HepG2 (cell line): ENCODE results near the gene CORO1C. TPM values are rescaled to one million over a fixed set of nuclear protein-coding genes. Genes with fewer than 3 reads are reported as not detected.

Source experiments
- BRCA1 ChIP-seq: sonication (generic); formaldehyde crosslinking; IDR thresholded peaks from 2 replicates; pipeline ENCODE4 v1.4.0; 2020; ENCODE audit warnings: missing genetic modification reagents
- GABPA ChIP-seq, 2 experiments: IDR thresholded peaks; 2 replicates each; pipeline ENCODE4 v1.6.1; 2011 to 2016; ENCODE audit warnings: low read depth in 2 of 2, low read length in 1 of 2, missing biosample characterization in 1 of 2, missing genetic modification characterization in 1 of 2
- KAT7 ChIP-seq: IDR thresholded peaks from 2 replicates; pipeline ENCODE4 v1.6.1; 2018; ENCODE audit warnings: borderline replicate concordance, missing compliant biosample characterization
- MAF1 ChIP-seq: sonication (generic); formaldehyde crosslinking; IDR thresholded peaks from 2 replicates; pipeline ENCODE4 v1.5.0; 2020; ENCODE audit warnings: missing genetic modification reagents, borderline replicate concordance
- PAX8 ChIP-seq: sonication (generic); formaldehyde crosslinking; IDR thresholded peaks from 2 replicates; pipeline ENCODE4 v1.8.0; 2022; ENCODE audit warnings: mild to moderate bottlenecking, missing genetic modification reagents, borderline replicate concordance
- SATB2 ChIP-seq: sonication (generic); formaldehyde crosslinking; IDR thresholded peaks from 2 replicates; pipeline ENCODE4 v1.5.0; 2020; ENCODE audit warnings: missing genetic modification reagents
- SMAD3 ChIP-seq: sonication (generic); formaldehyde crosslinking; IDR thresholded peaks from 2 replicates; pipeline ENCODE4 v1.4.0; 2020; ENCODE audit warnings: missing genetic modification reagents
- SNRNP70 ChIP-seq: fragments of 200-400 bp; formaldehyde crosslinking; IDR thresholded peaks from 2 replicates; pipeline ENCODE4 v1.6.1; 2017; ENCODE audit warnings: mild to moderate bottlenecking, low read depth, low read length, moderate library complexity
- SSRP1 ChIP-seq: IDR thresholded peaks from 2 replicates; pipeline ENCODE4 v1.6.1; 2016; ENCODE audit warnings: control low read depth
- ZBTB20 ChIP-seq: sonication (generic); formaldehyde crosslinking; IDR thresholded peaks from 2 replicates; pipeline ENCODE4 v1.8.1; 2023; ENCODE audit warnings: missing genetic modification reagents, low read depth, mild to moderate bottlenecking, borderline replicate concordance
- ZEB1 ChIP-seq: IDR thresholded peaks from 2 replicates; pipeline ENCODE4 v1.6.1; 2012; ENCODE audit warnings: mild to moderate bottlenecking, low read depth, inconsistent platforms; ENCODE audit not compliant: insufficient replicate concordance
- ZNF263 ChIP-seq: sonication (generic); formaldehyde crosslinking; IDR thresholded peaks from 2 replicates; pipeline ENCODE4 v1.4.0; 2020; ENCODE audit warnings: missing genetic modification reagents
- ZNF329 ChIP-seq: sonication (generic); formaldehyde crosslinking; IDR thresholded peaks from 2 replicates; pipeline ENCODE4 v1.9.0; 2021; ENCODE audit warnings: low read depth, mild to moderate bottlenecking, missing genetic modification reagents
- ZNF607 ChIP-seq: sonication (generic); formaldehyde crosslinking; IDR thresholded peaks from 2 replicates; pipeline ENCODE4 v1.5.1; 2020; ENCODE audit warnings: missing genetic modification reagents, mild to moderate bottlenecking, borderline replicate concordance
- polyA plus RNA-seq, 8 experiments: library from polyadenylated mRNA; depleted of rRNA in 3 of 8; stranded (reverse) in 7 of 8; unstranded in 1 of 8; fragments of >200 nt; fragmentation: Illumina TruSeq in 4 of 8; extraction: Trizol in 4 of 8; gene quantifications; 2 replicates each; pipeline versions ENCODE4 v1.2.1 to v1.2.3, GENCODE V29; 2011 to 2016; ENCODE audit warnings: low read depth in 4 of 8, missing spikeins in 1 of 8, mixed read lengths in 1 of 8; ENCODE audit not compliant: insufficient read depth in 1 of 8
- total RNA-seq, 5 experiments: library from RNA; depleted of rRNA; stranded (reverse); fragments of >200 nt; fragmentation: Illumina TruSeq; extraction: Trizol; gene quantifications; 2 replicates each; pipeline ENCODE4 v1.2.3, GENCODE V29; 2016; ENCODE audit warnings: low read depth in 1 of 5
- TF ChIP-seq, protein P1 (sequence below): sonication (generic); formaldehyde crosslinking; IDR thresholded peaks from 2 replicates; pipeline ENCODE4 v1.4.0; 2020; ENCODE audit warnings: mild to moderate bottlenecking, missing genetic modification reagents
- TF ChIP-seq, protein P2 (sequence below): IDR thresholded peaks from 2 replicates; pipeline ENCODE4 v1.6.1; 2016; ENCODE audit warnings: low read depth, borderline replicate concordance
- TF ChIP-seq, protein P3 (sequence below): sonication (generic); formaldehyde crosslinking; IDR thresholded peaks from 2 replicates; pipeline ENCODE4 v1.4.0; 2020; ENCODE audit warnings: missing genetic modification reagents
- TF ChIP-seq, protein P4 (sequence below): IDR thresholded peaks from 2 replicates; pipeline ENCODE4 v1.6.1; 2016
- TF ChIP-seq, protein P5 (sequence below): sonication (generic); formaldehyde crosslinking; IDR thresholded peaks from 2 replicates; pipeline ENCODE4 v1.4.0; 2020; ENCODE audit warnings: mild to moderate bottlenecking, low read depth, missing genetic modification reagents

CORO1C gene
- total and polyA plus RNA-seq, 2 of the 13 experiments (the other 11 are each of a cell fraction or from before 2014, with no cell fraction given), result 73.7 to 131 TPM

DNA sequence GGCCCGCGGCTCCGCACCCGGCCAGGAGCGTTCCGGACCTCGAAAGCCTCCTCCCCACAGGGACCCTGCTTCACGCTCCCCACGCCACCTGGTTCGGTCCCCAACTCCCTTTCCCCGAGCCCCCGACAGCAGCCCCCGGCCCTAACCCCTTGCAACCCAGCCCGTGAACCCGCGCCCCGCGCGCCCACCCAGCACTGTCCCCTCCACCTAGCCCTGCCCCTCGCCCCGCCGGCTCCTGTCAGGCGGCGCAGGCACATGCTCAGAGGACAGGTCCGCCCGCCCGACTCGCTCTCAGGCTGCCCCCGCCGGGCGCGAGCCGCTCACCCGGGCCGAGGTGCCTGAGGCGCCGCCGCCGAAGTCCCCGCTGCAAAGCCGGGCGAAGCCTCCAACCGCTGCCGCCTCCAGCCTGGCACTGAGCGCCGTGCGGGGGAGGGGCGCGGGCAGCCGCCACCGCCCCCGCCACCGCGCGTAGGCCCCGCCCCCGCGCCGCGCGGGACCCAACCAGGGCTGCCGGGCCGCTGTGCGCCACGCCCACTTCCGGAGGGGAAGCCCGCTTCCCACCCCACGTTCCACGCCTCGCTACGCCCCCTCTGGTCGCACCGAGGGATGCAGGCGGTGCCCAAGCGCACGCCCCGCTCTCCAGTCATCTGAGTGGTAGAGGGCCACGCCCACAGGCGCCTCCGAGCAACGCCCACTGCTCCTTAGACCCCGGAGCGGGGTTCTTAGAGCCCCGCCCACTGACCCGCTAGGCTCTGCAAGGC is at the start of gene CORO1C (continued):
- TF ChIP-seq, protein P1, sequence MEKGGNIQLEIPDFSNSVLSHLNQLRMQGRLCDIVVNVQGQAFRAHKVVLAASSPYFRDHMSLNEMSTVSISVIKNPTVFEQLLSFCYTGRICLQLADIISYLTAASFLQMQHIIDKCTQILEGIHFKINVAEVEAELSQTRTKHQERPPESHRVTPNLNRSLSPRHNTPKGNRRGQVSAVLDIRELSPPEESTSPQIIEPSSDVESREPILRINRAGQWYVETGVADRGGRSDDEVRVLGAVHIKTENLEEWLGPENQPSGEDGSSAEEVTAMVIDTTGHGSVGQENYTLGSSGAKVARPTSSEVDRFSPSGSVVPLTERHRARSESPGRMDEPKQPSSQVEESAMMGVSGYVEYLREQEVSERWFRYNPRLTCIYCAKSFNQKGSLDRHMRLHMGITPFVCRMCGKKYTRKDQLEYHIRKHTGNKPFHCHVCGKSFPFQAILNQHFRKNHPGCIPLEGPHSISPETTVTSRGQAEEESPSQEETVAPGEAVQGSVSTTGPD (CRISPR knock-in tag), result no peak
- TF ChIP-seq, protein P2, sequence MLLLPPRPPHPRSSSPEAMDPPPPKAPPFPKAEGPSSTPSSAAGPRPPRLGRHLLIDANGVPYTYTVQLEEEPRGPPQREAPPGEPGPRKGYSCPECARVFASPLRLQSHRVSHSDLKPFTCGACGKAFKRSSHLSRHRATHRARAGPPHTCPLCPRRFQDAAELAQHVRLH, result no peak
- no peak; the same call in 1 of the 2 replicates for TF ChIP-seq KAT7 (CRISPR knock-in tag)
- no peak for TF ChIP-seq SMAD3 (CRISPR knock-in tag)
- TF ChIP-seq ZNF329 (CRISPR knock-in tag), result peak; percentile 71; the same call in 1 of the 2 replicates
- TF ChIP-seq BRCA1 (CRISPR knock-in tag), result no peak
- no peak for TF ChIP-seq ZNF607 (CRISPR knock-in tag)
- TF ChIP-seq, protein P3, sequence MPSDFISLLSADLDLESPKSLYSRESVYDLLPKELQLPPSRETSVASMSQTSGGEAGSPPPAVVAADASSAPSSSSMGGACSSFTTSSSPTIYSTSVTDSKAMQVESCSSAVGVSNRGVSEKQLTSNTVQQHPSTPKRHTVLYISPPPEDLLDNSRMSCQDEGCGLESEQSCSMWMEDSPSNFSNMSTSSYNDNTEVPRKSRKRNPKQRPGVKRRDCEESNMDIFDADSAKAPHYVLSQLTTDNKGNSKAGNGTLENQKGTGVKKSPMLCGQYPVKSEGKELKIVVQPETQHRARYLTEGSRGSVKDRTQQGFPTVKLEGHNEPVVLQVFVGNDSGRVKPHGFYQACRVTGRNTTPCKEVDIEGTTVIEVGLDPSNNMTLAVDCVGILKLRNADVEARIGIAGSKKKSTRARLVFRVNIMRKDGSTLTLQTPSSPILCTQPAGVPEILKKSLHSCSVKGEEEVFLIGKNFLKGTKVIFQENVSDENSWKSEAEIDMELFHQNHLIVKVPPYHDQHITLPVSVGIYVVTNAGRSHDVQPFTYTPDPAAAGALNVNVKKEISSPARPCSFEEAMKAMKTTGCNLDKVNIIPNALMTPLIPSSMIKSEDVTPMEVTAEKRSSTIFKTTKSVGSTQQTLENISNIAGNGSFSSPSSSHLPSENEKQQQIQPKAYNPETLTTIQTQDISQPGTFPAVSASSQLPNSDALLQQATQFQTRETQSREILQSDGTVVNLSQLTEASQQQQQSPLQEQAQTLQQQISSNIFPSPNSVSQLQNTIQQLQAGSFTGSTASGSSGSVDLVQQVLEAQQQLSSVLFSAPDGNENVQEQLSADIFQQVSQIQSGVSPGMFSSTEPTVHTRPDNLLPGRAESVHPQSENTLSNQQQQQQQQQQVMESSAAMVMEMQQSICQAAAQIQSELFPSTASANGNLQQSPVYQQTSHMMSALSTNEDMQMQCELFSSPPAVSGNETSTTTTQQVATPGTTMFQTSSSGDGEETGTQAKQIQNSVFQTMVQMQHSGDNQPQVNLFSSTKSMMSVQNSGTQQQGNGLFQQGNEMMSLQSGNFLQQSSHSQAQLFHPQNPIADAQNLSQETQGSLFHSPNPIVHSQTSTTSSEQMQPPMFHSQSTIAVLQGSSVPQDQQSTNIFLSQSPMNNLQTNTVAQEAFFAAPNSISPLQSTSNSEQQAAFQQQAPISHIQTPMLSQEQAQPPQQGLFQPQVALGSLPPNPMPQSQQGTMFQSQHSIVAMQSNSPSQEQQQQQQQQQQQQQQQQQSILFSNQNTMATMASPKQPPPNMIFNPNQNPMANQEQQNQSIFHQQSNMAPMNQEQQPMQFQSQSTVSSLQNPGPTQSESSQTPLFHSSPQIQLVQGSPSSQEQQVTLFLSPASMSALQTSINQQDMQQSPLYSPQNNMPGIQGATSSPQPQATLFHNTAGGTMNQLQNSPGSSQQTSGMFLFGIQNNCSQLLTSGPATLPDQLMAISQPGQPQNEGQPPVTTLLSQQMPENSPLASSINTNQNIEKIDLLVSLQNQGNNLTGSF (CRISPR knock-in tag), result peak; percentile 28; the same call in 1 of the 2 replicates
- TF ChIP-seq ZNF263 (CRISPR knock-in tag), result no peak
- TF ChIP-seq ZEB1, result no peak
- no peak for TF ChIP-seq MAF1 (CRISPR knock-in tag)
- peak; percentile 79 for TF ChIP-seq GABPA (IDR thresholded peaks at IDR 0.05; ENCODE audit: low read depth, low read length)
- TF ChIP-seq GABPA (CRISPR knock-in tag; IDR thresholded peaks at IDR 0.05; ENCODE audit: low read depth), result peak; percentile 72
- no peak for TF ChIP-seq PAX8
- TF ChIP-seq, protein P4, sequence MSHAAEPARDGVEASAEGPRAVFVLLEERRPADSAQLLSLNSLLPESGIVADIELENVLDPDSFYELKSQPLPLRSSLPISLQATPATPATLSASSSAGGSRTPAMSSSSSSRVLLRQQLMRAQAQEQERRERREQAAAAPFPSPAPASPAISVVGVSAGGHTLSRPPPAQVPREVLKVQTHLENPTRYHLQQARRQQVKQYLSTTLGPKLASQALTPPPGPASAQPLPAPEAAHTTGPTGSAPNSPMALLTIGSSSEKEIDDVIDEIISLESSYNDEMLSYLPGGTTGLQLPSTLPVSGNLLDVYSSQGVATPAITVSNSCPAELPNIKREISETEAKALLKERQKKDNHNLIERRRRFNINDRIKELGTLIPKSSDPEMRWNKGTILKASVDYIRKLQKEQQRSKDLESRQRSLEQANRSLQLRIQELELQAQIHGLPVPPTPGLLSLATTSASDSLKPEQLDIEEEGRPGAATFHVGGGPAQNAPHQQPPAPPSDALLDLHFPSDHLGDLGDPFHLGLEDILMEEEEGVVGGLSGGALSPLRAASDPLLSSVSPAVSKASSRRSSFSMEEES, result 0 out of 2 replicates have a peak, but pooled peaks have one; percentile 24
- TF ChIP-seq SSRP1 (CRISPR knock-in tag), result 0 out of 2 replicates have a peak, but pooled peaks have one; percentile 77
- no peak for TF ChIP-seq SNRNP70
- no peak for TF ChIP-seq SATB2 (CRISPR knock-in tag)
- no peak for TF ChIP-seq ZBTB20 (CRISPR knock-in tag)
- TF ChIP-seq, protein P5, sequence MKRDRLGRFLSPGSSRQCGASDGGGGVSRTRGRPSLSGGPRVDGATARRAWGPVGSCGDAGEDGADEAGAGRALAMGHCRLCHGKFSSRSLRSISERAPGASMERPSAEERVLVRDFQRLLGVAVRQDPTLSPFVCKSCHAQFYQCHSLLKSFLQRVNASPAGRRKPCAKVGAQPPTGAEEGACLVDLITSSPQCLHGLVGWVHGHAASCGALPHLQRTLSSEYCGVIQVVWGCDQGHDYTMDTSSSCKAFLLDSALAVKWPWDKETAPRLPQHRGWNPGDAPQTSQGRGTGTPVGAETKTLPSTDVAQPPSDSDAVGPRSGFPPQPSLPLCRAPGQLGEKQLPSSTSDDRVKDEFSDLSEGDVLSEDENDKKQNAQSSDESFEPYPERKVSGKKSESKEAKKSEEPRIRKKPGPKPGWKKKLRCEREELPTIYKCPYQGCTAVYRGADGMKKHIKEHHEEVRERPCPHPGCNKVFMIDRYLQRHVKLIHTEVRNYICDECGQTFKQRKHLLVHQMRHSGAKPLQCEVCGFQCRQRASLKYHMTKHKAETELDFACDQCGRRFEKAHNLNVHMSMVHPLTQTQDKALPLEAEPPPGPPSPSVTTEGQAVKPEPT (CRISPR knock-in tag), result no peak
